Measurements from ENCODE around the gene COPZ1. TPM values are rescaled to one million over a fixed set of nuclear protein-coding genes. Genes with fewer than 3 reads are reported as not detected.
A peak's percentile ranks its signal among the peaks of the same experiment; 100 is the strongest.

Gene COPZ1
- total and polyA plus RNA-seq, 9 of the 15 experiments (the other 6 are each of a cell fraction or from before 2014, with no cell fraction given): 137 to 487 (median 233) TPM

DNA sequence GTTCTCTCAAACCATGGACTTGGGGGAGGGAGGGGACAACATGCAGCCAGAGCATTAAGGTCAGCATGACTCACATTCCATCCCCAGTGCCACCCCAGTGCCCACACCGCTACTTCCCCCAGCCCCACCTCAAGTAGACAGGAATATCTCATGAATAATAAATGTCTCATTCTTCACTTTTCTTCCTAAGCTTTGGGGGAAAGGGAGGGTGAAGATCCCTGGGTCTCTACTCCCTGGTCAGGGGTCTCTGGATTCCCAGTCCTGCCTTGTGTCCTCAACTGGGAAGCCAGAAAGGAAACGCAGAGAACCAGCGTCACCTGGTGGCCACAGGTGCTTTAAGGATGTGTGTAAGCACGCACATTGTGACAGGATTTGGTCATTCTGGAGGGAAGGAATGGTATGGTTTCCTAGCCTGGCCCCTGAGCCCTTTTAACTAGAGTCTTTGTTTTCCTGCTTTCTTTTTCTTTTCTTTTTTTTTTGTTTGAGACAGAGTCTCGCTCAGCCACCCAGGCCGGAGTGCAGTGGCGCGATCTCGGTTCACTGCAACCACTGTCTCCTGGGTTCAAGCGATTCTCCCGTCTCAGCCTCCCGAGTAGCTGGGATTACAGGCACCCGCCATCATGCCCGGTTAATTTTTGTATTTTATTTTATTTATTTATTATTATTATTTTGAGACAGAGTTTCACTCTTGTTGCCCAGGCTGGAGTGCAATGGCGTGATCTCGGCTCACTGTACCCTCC lies 36.0 kb downstream of the COPZ1 start (continued):
- TF ChIP-seq ZNF398 (CRISPR knock-in tag; IDR thresholded peaks at IDR 0.05): no peak
- TF ChIP-seq RHOXF2B (CRISPR knock-in tag; conservative IDR thresholded peaks at IDR 0.05): no peak
- no peak for TF ChIP-seq NELFE (IDR thresholded peaks at IDR 0.05; ENCODE audit: insufficient read depth, insufficient read length)
- no peak for TF ChIP-seq FOXP4 (CRISPR knock-in tag; IDR thresholded peaks at IDR 0.05; ENCODE audit: borderline replicate concordance)
- TF ChIP-seq SREBF1 (IDR thresholded peaks at IDR 0.05; ENCODE audit: borderline replicate concordance, low read depth, low read length): no peak
- no peak for TF ChIP-seq NFATC3 (IDR thresholded peaks at IDR 0.05)
- no peak for TF ChIP-seq ZNF77 (CRISPR knock-in tag; IDR thresholded peaks at IDR 0.05)
- no peak for TF ChIP-seq RBM15 (IDR thresholded peaks at IDR 0.05; ENCODE audit: insufficient read depth, low read length)
- TF ChIP-seq KLF10 (CRISPR knock-in tag; IDR thresholded peaks at IDR 0.05): no peak
- no peak for TF ChIP-seq TFE3 (CRISPR knock-in tag; IDR thresholded peaks at IDR 0.05)
- no peak for TF ChIP-seq ZNF507 (tag; conservative IDR thresholded peaks at IDR 0.05)
- no peak for TF ChIP-seq FOS (IDR thresholded peaks at IDR 0.05; ENCODE audit: extremely low read depth, insufficient read length)
- TF ChIP-seq CBX3 (IDR thresholded peaks at IDR 0.05; ENCODE audit: borderline replicate concordance in 1 of 2, low read length in 2 of 2): peak in 1 of 2 experiments; percentile 44; a peak in 1 of 3 replicates
- TF ChIP-seq RBM39 (optimal IDR thresholded peaks at IDR 0.05; ENCODE audit: low read depth, low read length): no peak
- TF ChIP-seq SMARCA5 (IDR thresholded peaks at IDR 0.05): 0 out of 2 replicates have a peak, but pooled peaks have one; percentile 13
- no peak for TF ChIP-seq CREB1 (IDR thresholded peaks at IDR 0.05)
- TF ChIP-seq CREB1 (CRISPR knock-in tag; IDR thresholded peaks at IDR 0.05): no peak
- no peak for TF ChIP-seq PRMT5 (CRISPR knock-in tag; IDR thresholded peaks at IDR 0.05)
